GM23338 (cell line): ENCODE measurements around the gene TTC22. TPM values are rescaled to one million over a fixed set of nuclear protein-coding genes. Genes with fewer than 3 reads are reported as not detected.

ENCODE experiments used
- ATAC-seq: fragments of 200-7000 bp; cut with Tn5 transposase; 3 replicates; pipeline ENCODE4 v1.9.1; 2020
- DNase-seq: peaks from one replicate; pipeline ENCODE4 v3.0.0-alpha.2; 2015; ENCODE audit warnings: low spot score
- H2AFZ ChIP-seq: fragments of 200-600 bp; sonication (generic); 2 replicates; pipeline ENCODE4 v1.8.0; 2016; ENCODE audit warnings: antibody characterized with exemption, mild to moderate bottlenecking, moderate library complexity
- H3F3A ChIP-seq: fragments of 200-600 bp; sonication (generic); replicated peaks from 2 replicates; pipeline ENCODE4 v1.8.0; 2017; ENCODE audit warnings: antibody characterized with exemption, mixed run types, low read depth
- H3K27ac ChIP-seq: fragments of 200-600 bp; sonication (generic); 2 replicates; pipeline ENCODE4 v1.6.1; 2016; ENCODE audit warnings: low read depth
- H3K27me3 ChIP-seq: fragments of 200-600 bp; sonication (generic); 2 replicates; pipeline ENCODE4 v1.8.0; 2016; ENCODE audit warnings: mild to moderate bottlenecking, mixed run types, moderate library complexity; ENCODE audit not compliant: insufficient read depth
- H3K36me3 ChIP-seq: fragments of 200-600 bp; sonication (generic); 2 replicates; pipeline ENCODE4 v1.8.0; 2016; ENCODE audit warnings: mild to moderate bottlenecking; ENCODE audit not compliant: insufficient read depth
- H3K4me1 ChIP-seq: fragments of 200-600 bp; sonication (generic); 2 replicates; pipeline ENCODE4 v1.8.0; 2016; ENCODE audit warnings: mild to moderate bottlenecking, moderate library complexity; ENCODE audit not compliant: insufficient read depth
- H3K4me2 ChIP-seq: fragments of 200-600 bp; sonication (generic); 2 replicates; pipeline ENCODE4 v1.7.1; 2017; ENCODE audit warnings: mixed run types
- H3K4me3 ChIP-seq: fragments of 200-600 bp; sonication (generic); 2 replicates; pipeline ENCODE4 v1.6.1; 2016; ENCODE audit warnings: mixed run types
- H3K79me2 ChIP-seq: fragments of 200-600 bp; sonication (generic); replicated peaks from 2 replicates; pipeline ENCODE4 v1.8.0; 2017; ENCODE audit warnings: mild to moderate bottlenecking; ENCODE audit not compliant: insufficient read depth
- H3K9me2 ChIP-seq: fragments of 200-600 bp; sonication (generic); 2 replicates; pipeline ENCODE4 v1.8.0; 2017; ENCODE audit not compliant: insufficient read depth
- H4K20me1 ChIP-seq: fragments of 200-600 bp; sonication (generic); replicated peaks from 2 replicates; pipeline ENCODE4 v1.8.0; 2017; ENCODE audit warnings: mild to moderate bottlenecking; ENCODE audit not compliant: insufficient read depth
- H3K27ac Mint-ChIP-seq: 2 replicates; pipeline ENCODE4 v1.8.0; 2020; ENCODE audit warnings: inconsistent platforms, mild to moderate bottlenecking, moderate library complexity, mixed read lengths
- H3K27me3 Mint-ChIP-seq: 3 replicates; pipeline ENCODE4 v1.8.0; 2022; ENCODE audit warnings: low read depth, mild to moderate bottlenecking, moderate library complexity, mixed read lengths, inconsistent platforms; ENCODE audit not compliant: insufficient read depth, poor library complexity
- H3K36me3 Mint-ChIP-seq: 3 replicates; pipeline ENCODE4 v1.8.0; 2021; ENCODE audit warnings: low read depth, mild to moderate bottlenecking, inconsistent platforms, moderate library complexity, mixed read lengths
- H3K4me1 Mint-ChIP-seq: 3 replicates; pipeline ENCODE4 v1.8.0; 2020; ENCODE audit warnings: mild to moderate bottlenecking, inconsistent platforms, mixed read lengths
- H3K4me3 Mint-ChIP-seq: 3 replicates; pipeline ENCODE4 v1.8.0; 2021; ENCODE audit warnings: moderate library complexity, mild to moderate bottlenecking, inconsistent platforms, mixed read lengths
- H3K9me3 Mint-ChIP-seq: 3 replicates; pipeline ENCODE4 v1.8.0; 2020; ENCODE audit warnings: moderate library complexity, mild to moderate bottlenecking, inconsistent platforms, mixed read lengths
- CREB1 ChIP-seq: fragments of 250-450 bp; sonication (Bioruptor Pico); IDR thresholded peaks from 2 replicates; pipeline ENCODE4 v1.5.0; 2020; ENCODE audit warnings: low read depth, mild to moderate bottlenecking, moderate library complexity
- ETS1 ChIP-seq: IDR thresholded peaks from 2 replicates; pipeline ENCODE4 v1.6.1; 2016; ENCODE audit warnings: antibody characterized with exemption
- EZH2 ChIP-seq: fragments of 200-600 bp; sonication (generic); IDR thresholded peaks from one replicate; pipeline ENCODE4 v1.8.0; 2017; ENCODE audit warnings: antibody characterized with exemption, mild to moderate bottlenecking, low read depth; ENCODE audit not compliant: unreplicated experiment
- JUNB ChIP-seq: IDR thresholded peaks from one replicate; pipeline ENCODE4 v1.6.1; 2016; ENCODE audit warnings: antibody characterized with exemption; ENCODE audit not compliant: unreplicated experiment
- NANOG ChIP-seq: IDR thresholded peaks from 2 replicates; pipeline ENCODE4 v1.6.1; 2016; ENCODE audit warnings: antibody characterized with exemption, borderline replicate concordance
- POLR2AphosphoS5 ChIP-seq: IDR thresholded peaks from 2 replicates; pipeline ENCODE4 v1.6.1; 2016; ENCODE audit warnings: antibody characterized with exemption, low read depth
- STAT1 ChIP-seq: IDR thresholded peaks from one replicate; pipeline ENCODE4 v1.6.1; 2016; ENCODE audit warnings: antibody characterized with exemption; ENCODE audit not compliant: unreplicated experiment
- ZNF114 ChIP-seq: fragments of 250-450 bp; sonication (Bioruptor Pico); IDR thresholded peaks from 2 replicates; pipeline ENCODE4 v1.5.0; 2020; ENCODE audit warnings: mild to moderate bottlenecking, moderate library complexity
- ZNF331 ChIP-seq: fragments of 250-450 bp; sonication (Bioruptor Pico); IDR thresholded peaks from 2 replicates; pipeline ENCODE4 v1.5.0; 2020; ENCODE audit warnings: low read depth, mild to moderate bottlenecking, moderate library complexity
- polyA plus RNA-seq: library from polyadenylated mRNA; unstranded; fragments of >200 nt; fragmentation: Nextera tagmentation; extraction: Ambion mirVana; gene quantifications from 2 replicates; pipeline ENCODE4 v1.2.1, GENCODE V29; 2016
- total RNA-seq: library from RNA; depleted of rRNA; stranded (reverse); fragments of >200 nt; shearing (Covaris generic); gene quantifications from 2 replicates; pipeline ENCODE4 v1.2.3, GENCODE V29; 2014
- TF ChIP-seq, protein P1 (sequence below): fragments of 250-450 bp; sonication (Bioruptor Pico); IDR thresholded peaks from 2 replicates; pipeline ENCODE4 v1.5.0; 2020; ENCODE audit warnings: mild to moderate bottlenecking, moderate library complexity

Gene TTC22
- total and polyA plus RNA-seq, 2 experiments from 2014 or later = 1.2 to 2.5 TPM

- Histone ChIP-seq H3F3A (no peaks in the 10 kb centered on the region), H3K36me3 (no peaks in the 10 kb centered on the region; the same call in 1 of the 2 replicates), H2AFZ (no peak overlapping the region), H3K9me2 (no peaks in the 10 kb centered on the region), H3K4me3 (no peak overlapping the region), H4K20me1 (no peaks in the 10 kb centered on the region), H3K4me1 (no peaks in the 10 kb centered on the region), H3K27ac (no peak overlapping the region), H3K79me2 (no peaks in the 10 kb centered on the region), H3K4me2 (no peak overlapping the region), H3K27me3 (no peaks in the 10 kb centered on the region)
- no peak for DNase-seq
- no peaks in the 10 kb centered on the region for H3K4me1 Mint-ChIP-seq
- no peak for ATAC-seq
- no peak overlapping the region for H3K4me3 Mint-ChIP-seq
- no peak for TF ChIP-seq STAT1
- no peak for TF ChIP-seq ETS1
- TF ChIP-seq EZH2 = no peak
- no peak overlapping the region for H3K27ac Mint-ChIP-seq
- H3K36me3 Mint-ChIP-seq = 0 out of 3 replicates have a peak, but pooled peaks cover 4% of the 10 kb centered on the region
- peaks cover 4% of the 10 kb centered on the region for H3K27me3 Mint-ChIP-seq
- H3K9me3 Mint-ChIP-seq = peaks cover 43% of the 10 kb centered on the region; the same call in 2 of the 3 replicates
Measured at GRCh38 chr1:54825696-54826095, 24.6 kb upstream of the TTC22 start.

DNA sequence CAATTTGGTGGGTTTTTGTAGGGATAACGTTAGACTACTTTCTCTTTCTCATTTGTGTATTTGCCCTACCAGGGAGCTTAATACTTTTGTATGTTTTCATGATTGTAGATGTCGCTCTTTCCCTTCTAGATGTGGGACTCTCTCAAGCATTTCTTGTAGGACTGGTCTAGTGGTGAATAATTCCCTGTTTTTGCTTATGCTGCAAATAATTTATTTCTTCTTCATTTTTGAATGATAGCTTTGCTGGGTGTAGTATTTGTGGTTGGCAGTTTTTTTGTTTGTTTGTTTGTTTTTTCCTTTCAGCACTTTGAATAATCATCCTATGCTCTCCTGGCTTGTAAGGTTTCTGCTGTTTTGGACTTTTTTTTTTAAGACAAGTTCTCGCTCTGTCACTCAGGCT is 22.5 kb upstream of the TTC22 start:
- no peak for DNase-seq
- H3K27ac ChIP-seq = no peak overlapping the region
- Mint-ChIP-seq H3K4me1 (peaks cover 9% of the 10 kb centered on the region), H3K4me3 (no peak overlapping the region), H3K9me3 (peaks cover 40% of the 10 kb centered on the region; the same call in 2 of the 3 replicates), H3K36me3 (0 out of 3 replicates have a peak, but pooled peaks cover 4% of the 10 kb centered on the region), H3K27me3 (peaks cover 2% of the 10 kb centered on the region), H3K27ac (no peak overlapping the region)
- H3K4me1 ChIP-seq = peaks cover 6% of the 10 kb centered on the region; the same call in 1 of the 2 replicates
- H2AFZ ChIP-seq = no peak overlapping the region
- no peaks in the 10 kb centered on the region for H4K20me1 ChIP-seq
- no peaks in the 10 kb centered on the region for H3K79me2 ChIP-seq
- H3K9me2 ChIP-seq = no peaks in the 10 kb centered on the region
- no peak for ATAC-seq
- no peaks in the 10 kb centered on the region for H3K27me3 ChIP-seq
- H3K4me3 ChIP-seq = no peak overlapping the region
- no peaks in the 10 kb centered on the region for H3K36me3 ChIP-seq
- no peak overlapping the region for H3K4me2 ChIP-seq
- H3F3A ChIP-seq = no peaks in the 10 kb centered on the region
- TF ChIP-seq POLR2AphosphoS5 (no peak), STAT1 (no peak), ETS1 (no peak), ZNF114 (CRISPR knock-in tag) (no peak), NANOG (no peak), EZH2 (no peak), ZNF331 (CRISPR knock-in tag) (no peak), CREB1 (CRISPR knock-in tag) (no peak), JUNB (no peak)
- TF ChIP-seq, protein P1, sequence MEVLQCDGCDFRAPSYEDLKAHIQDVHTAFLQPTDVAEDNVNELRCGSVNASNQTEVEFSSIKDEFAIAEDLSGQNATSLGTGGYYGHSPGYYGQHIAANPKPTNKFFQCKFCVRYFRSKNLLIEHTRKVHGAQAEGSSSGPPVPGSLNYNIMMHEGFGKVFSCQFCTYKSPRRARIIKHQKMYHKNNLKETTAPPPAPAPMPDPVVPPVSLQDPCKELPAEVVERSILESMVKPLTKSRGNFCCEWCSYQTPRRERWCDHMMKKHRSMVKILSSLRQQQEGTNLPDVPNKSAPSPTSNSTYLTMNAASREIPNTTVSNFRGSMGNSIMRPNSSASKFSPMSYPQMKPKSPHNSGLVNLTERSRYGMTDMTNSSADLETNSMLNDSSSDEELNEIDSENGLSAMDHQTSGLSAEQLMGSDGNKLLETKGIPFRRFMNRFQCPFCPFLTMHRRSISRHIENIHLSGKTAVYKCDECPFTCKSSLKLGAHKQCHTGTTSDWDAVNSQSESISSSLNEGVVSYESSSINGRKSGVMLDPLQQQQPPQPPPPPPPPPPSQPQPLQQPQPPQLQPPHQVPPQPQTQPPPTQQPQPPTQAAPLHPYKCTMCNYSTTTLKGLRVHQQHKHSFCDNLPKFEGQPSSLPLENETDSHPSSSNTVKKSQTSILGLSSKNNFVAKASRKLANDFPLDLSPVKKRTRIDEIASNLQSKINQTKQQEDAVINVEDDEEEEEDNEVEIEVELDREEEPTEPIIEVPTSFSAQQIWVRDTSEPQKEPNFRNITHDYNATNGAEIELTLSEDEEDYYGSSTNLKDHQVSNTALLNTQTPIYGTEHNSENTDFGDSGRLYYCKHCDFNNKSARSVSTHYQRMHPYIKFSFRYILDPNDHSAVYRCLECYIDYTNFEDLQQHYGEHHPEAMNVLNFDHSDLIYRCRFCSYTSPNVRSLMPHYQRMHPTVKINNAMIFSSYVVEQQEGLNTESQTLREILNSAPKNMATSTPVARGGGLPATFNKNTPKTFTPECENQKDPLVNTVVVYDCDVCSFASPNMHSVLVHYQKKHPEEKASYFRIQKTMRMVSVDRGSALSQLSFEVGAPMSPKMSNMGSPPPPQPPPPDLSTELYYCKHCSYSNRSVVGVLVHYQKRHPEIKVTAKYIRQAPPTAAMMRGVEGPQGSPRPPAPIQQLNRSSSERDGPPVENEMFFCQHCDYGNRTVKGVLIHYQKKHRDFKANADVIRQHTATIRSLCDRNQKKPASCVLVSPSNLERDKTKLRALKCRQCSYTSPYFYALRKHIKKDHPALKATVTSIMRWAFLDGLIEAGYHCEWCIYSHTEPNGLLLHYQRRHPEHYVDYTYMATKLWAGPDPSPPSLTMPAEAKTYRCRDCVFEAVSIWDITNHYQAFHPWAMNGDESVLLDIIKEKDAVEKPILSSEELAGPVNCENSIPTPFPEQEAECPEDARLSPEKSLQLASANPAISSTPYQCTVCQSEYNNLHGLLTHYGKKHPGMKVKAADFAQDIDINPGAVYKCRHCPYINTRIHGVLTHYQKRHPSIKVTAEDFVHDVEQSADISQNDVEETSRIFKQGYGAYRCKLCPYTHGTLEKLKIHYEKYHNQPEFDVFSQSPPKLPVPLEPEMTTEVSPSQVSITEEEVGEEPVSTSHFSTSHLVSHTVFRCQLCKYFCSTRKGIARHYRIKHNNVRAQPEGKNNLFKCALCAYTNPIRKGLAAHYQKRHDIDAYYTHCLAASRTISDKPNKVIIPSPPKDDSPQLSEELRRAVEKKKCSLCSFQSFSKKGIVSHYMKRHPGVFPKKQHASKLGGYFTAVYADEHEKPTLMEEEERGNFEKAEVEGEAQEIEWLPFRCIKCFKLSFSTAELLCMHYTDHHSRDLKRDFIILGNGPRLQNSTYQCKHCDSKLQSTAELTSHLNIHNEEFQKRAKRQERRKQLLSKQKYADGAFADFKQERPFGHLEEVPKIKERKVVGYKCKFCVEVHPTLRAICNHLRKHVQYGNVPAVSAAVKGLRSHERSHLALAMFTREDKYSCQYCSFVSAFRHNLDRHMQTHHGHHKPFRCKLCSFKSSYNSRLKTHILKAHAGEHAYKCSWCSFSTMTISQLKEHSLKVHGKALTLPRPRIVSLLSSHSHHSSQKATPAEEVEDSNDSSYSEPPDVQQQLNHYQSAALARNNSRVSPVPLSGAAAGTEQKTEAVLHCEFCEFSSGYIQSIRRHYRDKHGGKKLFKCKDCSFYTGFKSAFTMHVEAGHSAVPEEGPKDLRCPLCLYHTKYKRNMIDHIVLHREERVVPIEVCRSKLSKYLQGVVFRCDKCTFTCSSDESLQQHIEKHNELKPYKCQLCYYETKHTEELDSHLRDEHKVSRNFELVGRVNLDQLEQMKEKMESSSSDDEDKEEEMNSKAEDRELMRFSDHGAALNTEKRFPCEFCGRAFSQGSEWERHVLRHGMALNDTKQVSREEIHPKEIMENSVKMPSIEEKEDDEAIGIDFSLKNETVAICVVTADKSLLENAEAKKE (CRISPR knock-in tag) = no peak
